Epithelial cell of proximal tubule (primary cell): Measurements from ENCODE around the gene HTR3B. TPM values are rescaled to one million over a fixed set of nuclear protein-coding genes. Genes with fewer than 3 reads are reported as not detected.
A peak's percentile ranks its signal among the peaks of the same experiment; 100 is the strongest.

Experiments used
- DNase-seq: peaks from one replicate; pipeline ENCODE4 v3.0.0-alpha.2; 2011; ENCODE audit warnings: low read depth
- H3K4me3 ChIP-seq: 2 replicates; pipeline ENCODE4 v1.5.1; 2011; ENCODE audit warnings: low read depth, mild to moderate bottlenecking, low read length
- CTCF ChIP-seq: conservative IDR thresholded peaks from 2 replicates; pipeline ENCODE4 v1.5.1; 2012; ENCODE audit warnings: low read depth, mild to moderate bottlenecking, low read length
- total RNA-seq: library from RNA; depleted of rRNA; stranded (reverse); fragments of >200 nt; gene quantifications from 2 replicates; pipeline ENCODE4 v1.2.3, GENCODE V29; 2015

The HTR3B gene
- total RNA-seq, 1 donor from 2014 or later, result not detected

- peak; percentile 77 for TF ChIP-seq CTCF
- no peak overlapping the region for H3K4me3 ChIP-seq
- DNase-seq, result no peak
Measured at GRCh38 chr11:113994077-113994954, 89.7 kb downstream of the HTR3B start.

Other genes starting within 250 kb of the HTR3B start
- gene TMPRSS5, start 198.5 kb upstream of the HTR3B start, total RNA-seq, result 0.07 and 0.63 TPM in 2 replicates
- gene ZW10, start 131.1 kb upstream of the HTR3B start, total RNA-seq, result 16.3 and 25.7 TPM in 2 replicates
- gene CLDN25, start 125.0 kb upstream of the HTR3B start, total RNA-seq, result not detected in 2 replicates
- gene USP28, start 29.2 kb upstream of the HTR3B start, total RNA-seq, result 11.6 and 23.4 TPM in 2 replicates
- gene HTR3A, start 70.3 kb downstream of the HTR3B start, total RNA-seq, result 0.17 and 0.29 TPM in 2 replicates
- 0.17 TPM in 1 of 2 replicates, not detected in the other for gene ZBTB16, start 154.9 kb downstream of the HTR3B start, total RNA-seq